K562 (cell line): ENCODE measurements around the gene IL10. TPM values are rescaled to one million over a fixed set of nuclear protein-coding genes. Genes with fewer than 3 reads are reported as not detected.

ENCODE experiments used
- ATAC-seq: fragments of 200-7000 bp; cut with Tn5 transposase; 3 replicates; pipeline ENCODE4 v1.9.1; 2020; ENCODE audit warnings: moderate library complexity
- BruUV-seq: library from RNA; stranded (reverse); fragments of 400-500 nt; replicated peaks from 2 replicates; lab custom pipeline; 2021; lab: Mats Ljungman, UMichigan
- CTCF ChIA-PET: fragments of 300-600 bp; formaldehyde crosslinking; extraction: SDS; loops from one replicate; lab custom pipeline; 2021; ENCODE audit warnings: low intra/inter-chr PET ratio; lab: Yijun Ruan, JAX
- POLR2A ChIA-PET: fragments of 300-600, 350-650 bp; sonication (Branson Sonifier 250); formaldehyde crosslinking; extraction: SDS; loops from one replicate; lab custom pipeline; 2021; ENCODE audit warnings: antibody characterized with exemption, inconsistent platforms; lab: Yijun Ruan, JAX
- DNase-seq, 4 experiments: peaks; one replicate each; pipeline versions ENCODE4 v3.0.0 to v3.0.0-alpha.2; 2011 to 2018; ENCODE audit warnings: low spot score in 3 of 4, mixed read lengths in 3 of 4; ENCODE audit errors: extremely low read depth in 1 of 4
- FAIRE-seq: peaks from 2 replicates; lab custom pipeline; 2011; peaks lifted over from hg19 to GRCh38; lab: Jason Lieb, UNC
- H2AFZ ChIP-seq: 2 replicates; pipeline ENCODE4 v1.6.0; 2011; ENCODE audit warnings: low read depth, low read length, control low read depth, inconsistent platforms
- H3K27ac ChIP-seq: fragments of 200-600 bp; 3 replicates; pipeline ENCODE4 v1.8.0; 2011; ENCODE audit warnings: low read depth, mild to moderate bottlenecking, control low read depth, inconsistent platforms, low read length, moderate library complexity, mixed read lengths; ENCODE audit errors: extremely low read depth
- H3K27me3 ChIP-seq, 2 experiments: fragments of 300-600 bp in 1 of 2; 2 replicates in 1 of 2; 3 replicates in 1 of 2; pipeline versions ENCODE4 v1.6.0 to v1.8.0; 2011; ENCODE audit warnings: inconsistent platforms in 2 of 2, low read length in 2 of 2, mild to moderate bottlenecking in 1 of 2, mixed read lengths in 1 of 2, moderate library complexity in 1 of 2; ENCODE audit not compliant: control insufficient read depth in 2 of 2, insufficient read depth in 2 of 2
- H3K36me3 ChIP-seq: fragments of 300-600 bp; 3 replicates; pipeline ENCODE4 v1.8.0; 2011; ENCODE audit warnings: mild to moderate bottlenecking, low read length, inconsistent platforms; ENCODE audit not compliant: control insufficient read depth, insufficient read depth
- H3K4me1 ChIP-seq, 2 experiments: fragments of 200-600 bp in 1 of 2; replicated peaks in 1 of 2; 2 replicates in 1 of 2; 3 replicates in 1 of 2; pipeline versions ENCODE4 v1.5.1 to v1.8.0; 2011; ENCODE audit warnings: inconsistent platforms in 2 of 2, low read length in 2 of 2, mild to moderate bottlenecking in 1 of 2, mixed read lengths in 1 of 2, moderate library complexity in 1 of 2; ENCODE audit not compliant: control insufficient read depth in 2 of 2, insufficient read depth in 2 of 2
- H3K4me2 ChIP-seq: 2 replicates; pipeline ENCODE4 v1.6.1; 2011; ENCODE audit warnings: low read length, control low read depth, inconsistent platforms, mixed read lengths; ENCODE audit not compliant: insufficient read depth
- H3K4me3 ChIP-seq: fragments of 200-600 bp; sonication (generic), shearing (Covaris generic); 2 replicates; pipeline ENCODE4 v1.5.1; 2016; ENCODE audit warnings: control low read depth, inconsistent platforms
- H3K79me2 ChIP-seq: fragments of 200-600 bp; 3 replicates; pipeline ENCODE4 v1.8.0; 2011; ENCODE audit warnings: low read length, inconsistent platforms; ENCODE audit not compliant: control insufficient read depth, insufficient read depth
- H3K9ac ChIP-seq, 2 experiments: 2 replicates each; pipeline versions ENCODE4 v1.6.0 to v1.6.1; 2011; ENCODE audit warnings: low read depth in 2 of 2, low read length in 2 of 2, control low read depth in 1 of 2, inconsistent platforms in 1 of 2, mild to moderate bottlenecking in 1 of 2, mixed read lengths in 1 of 2; ENCODE audit not compliant: insufficient read depth in 1 of 2
- H3K9me1 ChIP-seq: one replicate; pipeline ENCODE4 v1.6.0; 2011; ENCODE audit warnings: inconsistent platforms, mild to moderate bottlenecking, low read length, moderate library complexity; ENCODE audit not compliant: control insufficient read depth, insufficient read depth
- H3K9me3 ChIP-seq: replicated peaks from 2 replicates; pipeline ENCODE4 v1.5.1; 2011; ENCODE audit warnings: low read depth, low read length, inconsistent platforms; ENCODE audit not compliant: control insufficient read depth, insufficient read depth
- H4K20me1 ChIP-seq: replicated peaks from 2 replicates; pipeline ENCODE4 v1.6.1; 2011; ENCODE audit warnings: low read length, inconsistent platforms, mixed read lengths; ENCODE audit not compliant: control insufficient read depth, insufficient read depth
- CEBPB ChIP-seq: fragments of 450-650 bp; IDR thresholded peaks from 2 replicates; pipeline ENCODE4 v1.6.1; 2016; ENCODE audit warnings: missing genetic modification characterization, missing compliant biosample characterization
- CHCHD3 ChIP-seq: fragments of 250-450 bp; sonication (Bioruptor Pico); IDR thresholded peaks from 2 replicates; pipeline ENCODE4 v2.1.2; 2022; ENCODE audit warnings: mild to moderate bottlenecking
- MLLT1 ChIP-seq, 2 experiments: fragments of 450-650 bp; IDR thresholded peaks; 2 replicates each; pipeline ENCODE4 v1.6.1; 2016
- SRSF1 ChIP-seq: fragments of 200-400 bp; formaldehyde crosslinking; IDR thresholded peaks from 2 replicates; pipeline ENCODE4 v1.6.1; 2017; ENCODE audit warnings: mild to moderate bottlenecking, low read depth, low read length, moderate library complexity
- ZNF592 ChIP-seq: fragments of 450-650 bp; IDR thresholded peaks from 2 replicates; pipeline ENCODE4 v1.6.1; 2017; ENCODE audit warnings: antibody characterized with exemption, mild to moderate bottlenecking
- WGBS: fragments of 100-300 bp; shearing (Covaris generic); methylation state at CpG from one replicate; pipeline ENCODE4 v1.1.6; 2016; ENCODE audit warnings: low coverage, mixed read lengths; ENCODE audit not compliant: insufficient coverage; ENCODE audit errors: missing lambda C conversion rate; 5-methylcytosine and 5-hydroxymethylcytosine counted together
- in situ Hi-C: fragments of 300-500 bp; cut with MboI; formaldehyde crosslinking; loops from 4 replicates; pipeline ENCODE4 v1.15.0; 2018; ENCODE audit warnings: inconsistent platforms, mixed read lengths
- intact Hi-C: fragments of 100-400 bp; cut with micrococcal nuclease; formaldehyde crosslinking; loops from 2 replicates; pipeline ENCODE4 v1.14.2; 2022
- polyA plus RNA-seq, 8 experiments: library from polyadenylated mRNA; depleted of rRNA in 4 of 8; stranded (reverse) in 5 of 8; unstranded in 3 of 8; fragments of >200 nt; fragmentation: Nextera tagmentation in 2 of 8; fragmentation: Illumina TruSeq in 1 of 8; extraction: Ambion mirVana in 2 of 8; extraction: Trizol in 1 of 8; gene quantifications; 2 replicates each; pipeline versions ENCODE4 v1.2.1 to v1.2.3, GENCODE V29; 2011 to 2014; ENCODE audit warnings: inconsistent platforms in 1 of 8, missing spikeins in 1 of 8
- total RNA-seq, 7 experiments: library from RNA; depleted of rRNA in 6 of 7; stranded (reverse); fragments of >200 nt in 6 of 7; fragmentation: Illumina TruSeq in 2 of 7; extraction: Trizol in 2 of 7; gene quantifications; 2 replicates each; pipeline versions ENCODE4 v1.2.1 to v1.2.3, GENCODE V29; 2011 to 2021; ENCODE audit warnings: low replicate concordance in 1 of 7

IL10 gene
- total and polyA plus RNA-seq, 9 of the 15 experiments (the other 6 are each of a cell fraction or from before 2014, with no cell fraction given): 0.29 TPM; not detected in 8

GRCh38 chr1:206748348-206749030, 23.8 kb downstream of the IL10 start:
- H2AFZ ChIP-seq: no peak overlapping the region
- no peak overlapping the region for H3K4me3 ChIP-seq
- H3K9me3 ChIP-seq: no peaks in the 10 kb centered on the region
- no peak overlapping the region for H3K9ac ChIP-seq
- ChIA-PET CTCF (interaction anchor here (0.8 kb wide), 1 partner anchor 163 kb away, joined by 3 read pairs; no protein-coding TSS in a partner anchor), POLR2A (interaction anchor here (0.9 to 1.9 kb wide), 6 partner anchors 9 to 161 kb away, joined by 3 to 6 read pairs (median 4); partner anchors contain the start of gene IL19)
- no peaks in the 10 kb centered on the region for H3K36me3 ChIP-seq
- 0 out of 2 replicates have a peak, but pooled peaks cover 6% of the 10 kb centered on the region for H4K20me1 ChIP-seq
- intact Hi-C loops (no loop called here), in situ Hi-C loops (no loop called here)
- H3K27me3 ChIP-seq: peaks cover 27 to 44% of the 10 kb centered on the region in 2 experiments
- ATAC-seq (no peak), DNase-seq (no peak), FAIRE-seq (no peak)
- no peak overlapping the region for H3K27ac ChIP-seq
- WGBS: 3% methylated on average over 3 of the region's 3 CpGs
- BruUV-seq: no TSS peak
- no peaks in the 10 kb centered on the region for H3K9me1 ChIP-seq
- H3K4me1 ChIP-seq: no peaks in the 10 kb centered on the region
- TF ChIP-seq CHCHD3 (no peak), MLLT1 (IDR thresholded peaks at IDR 0.05) (0 out of 4 replicates have a peak, but pooled peaks of 1 of the 2 experiments have one; percentile 30), CEBPB (tag) (0 out of 2 replicates have a peak, but pooled peaks have one; percentile 8), SRSF1 (no peak), ZNF592 (no peak)
- H3K79me2 ChIP-seq: no peaks in the 10 kb centered on the region
- no peak overlapping the region for H3K4me2 ChIP-seq
